Fibroblast of lung (primary cell): ENCODE measurements around the gene EFCAB12.

Source experiments
- EZH2 ChIP-seq: IDR thresholded peaks from 2 replicates; pipeline ENCODE4 v1.5.1; 2012; ENCODE audit warnings: low read length, control low read depth, mild to moderate bottlenecking; ENCODE audit errors: missing control alignments
- TF ChIP-seq, protein P1 (sequence below), 2 donors: IDR thresholded peaks in 1 of 2; conservative IDR thresholded peaks in 1 of 2; 1 replicate in 1 of 2; 2 replicates in 1 of 2; pipeline ENCODE4 v1.5.1; 2011 to 2012; ENCODE audit warnings: low read length in 2 of 2, control low read depth in 1 of 2, inconsistent platforms in 1 of 2, low read depth in 1 of 2, mild to moderate bottlenecking in 1 of 2

DNA sequence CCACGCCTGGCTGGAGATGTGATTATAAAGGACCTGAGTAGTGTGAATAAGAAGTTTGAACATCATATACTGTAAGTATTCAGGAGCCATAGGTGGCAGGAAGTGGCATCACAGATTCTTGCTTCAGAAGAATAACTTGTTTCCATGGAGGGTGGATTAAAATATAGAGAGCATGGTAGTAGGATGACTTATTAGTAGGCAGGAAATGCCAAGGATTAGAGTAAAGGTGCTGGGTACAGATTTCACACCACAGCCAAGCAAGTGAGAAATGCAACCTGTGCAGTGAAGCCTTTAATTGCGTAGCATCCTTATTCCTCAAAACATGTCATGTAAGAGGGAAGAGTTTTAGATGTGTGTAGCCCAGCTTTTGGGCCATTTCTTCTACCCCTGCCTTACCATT, 42.4 kb upstream of the EFCAB12 start:
- TF ChIP-seq, protein P1, sequence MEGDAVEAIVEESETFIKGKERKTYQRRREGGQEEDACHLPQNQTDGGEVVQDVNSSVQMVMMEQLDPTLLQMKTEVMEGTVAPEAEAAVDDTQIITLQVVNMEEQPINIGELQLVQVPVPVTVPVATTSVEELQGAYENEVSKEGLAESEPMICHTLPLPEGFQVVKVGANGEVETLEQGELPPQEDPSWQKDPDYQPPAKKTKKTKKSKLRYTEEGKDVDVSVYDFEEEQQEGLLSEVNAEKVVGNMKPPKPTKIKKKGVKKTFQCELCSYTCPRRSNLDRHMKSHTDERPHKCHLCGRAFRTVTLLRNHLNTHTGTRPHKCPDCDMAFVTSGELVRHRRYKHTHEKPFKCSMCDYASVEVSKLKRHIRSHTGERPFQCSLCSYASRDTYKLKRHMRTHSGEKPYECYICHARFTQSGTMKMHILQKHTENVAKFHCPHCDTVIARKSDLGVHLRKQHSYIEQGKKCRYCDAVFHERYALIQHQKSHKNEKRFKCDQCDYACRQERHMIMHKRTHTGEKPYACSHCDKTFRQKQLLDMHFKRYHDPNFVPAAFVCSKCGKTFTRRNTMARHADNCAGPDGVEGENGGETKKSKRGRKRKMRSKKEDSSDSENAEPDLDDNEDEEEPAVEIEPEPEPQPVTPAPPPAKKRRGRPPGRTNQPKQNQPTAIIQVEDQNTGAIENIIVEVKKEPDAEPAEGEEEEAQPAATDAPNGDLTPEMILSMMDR (conservative IDR thresholded peaks at IDR 0.05 in 1 of 2, IDR thresholded peaks at IDR 0.05 in 1 of 2; ENCODE audit: low read depth in 1 of 2, low read length in 2 of 2), result no peak
- TF ChIP-seq EZH2, result no peak
